Neutrophil (primary cell): ENCODE data around the gene CPAMD8.
"Not testable (repeated sequence)": the region's sequence is repeated elsewhere in the genome, so short reads cannot be mapped to it uniquely, and the experiment has no call there.

ENCODE experiments used
- H3K27ac ChIP-seq: fragments of 200-600 bp; sonication (generic); 2 replicates; pipeline ENCODE4 v1.5.1; 2016; ENCODE audit warnings: mild to moderate bottlenecking, moderate library complexity
- H3K27me3 ChIP-seq: fragments of 200-600 bp; sonication (generic); 2 replicates; pipeline ENCODE4 v1.6.0; 2016; ENCODE audit warnings: mild to moderate bottlenecking
- H3K36me3 ChIP-seq: fragments of 200-600 bp; sonication (generic); 2 replicates; pipeline ENCODE4 v1.5.1; 2017
- H3K4me1 ChIP-seq, 2 experiments: fragments of 200-600 bp in 1 of 2; sonication (generic) in 1 of 2; 1 replicate in 1 of 2; 2 replicates in 1 of 2; pipeline versions ENCODE4 v1.5.1 to v1.6.1; 2013 to 2016; ENCODE audit warnings: low read depth in 1 of 2, low read length in 1 of 2, mild to moderate bottlenecking in 1 of 2, moderate library complexity in 1 of 2; ENCODE audit not compliant: control insufficient read depth in 1 of 2, insufficient read depth in 1 of 2
- H3K4me3 ChIP-seq, 2 experiments: fragments of 200-600 bp in 1 of 2; sonication (generic) in 1 of 2; 1 replicate in 1 of 2; 2 replicates in 1 of 2; pipeline ENCODE4 v1.5.1; 2013 to 2016; ENCODE audit warnings: low read depth in 1 of 2, low read length in 1 of 2, mild to moderate bottlenecking in 1 of 2, moderate library complexity in 1 of 2
- H3K9me3 ChIP-seq: fragments of 200-600 bp; sonication (generic); 2 replicates; pipeline ENCODE4 v1.5.1; 2016
- CTCF ChIP-seq: fragments of 200-600 bp; sonication (generic); IDR thresholded peaks from 2 replicates; pipeline ENCODE4 v1.5.1; 2016; ENCODE audit warnings: antibody characterized with exemption

The CPAMD8 gene

GRCh38 chr19:16875584-16876555, 150.7 kb downstream of the CPAMD8 start:
- peaks cover 78% of the 10 kb centered on the region for H3K36me3 ChIP-seq
- H3K4me3 ChIP-seq = no peak overlapping the region
- peaks cover 3% of the 10 kb centered on the region for H3K9me3 ChIP-seq
- H3K4me1 ChIP-seq = no peaks in the 10 kb centered on the region
- no peaks in the 10 kb centered on the region for H3K27me3 ChIP-seq
- H3K27ac ChIP-seq = no peak overlapping the region
- no peak for TF ChIP-seq CTCF

- not testable (repeated sequence) for H3K27ac ChIP-seq, H3K4me1 ChIP-seq, H3K4me3 ChIP-seq, H3K27me3 ChIP-seq, H3K9me3 ChIP-seq
- peaks cover 84% of the 10 kb centered on the region for H3K36me3 ChIP-seq
These were observed 151.7 kb downstream of the CPAMD8 start for GRCh38 chr19:16874978-16875299.

GRCh38 chr19:16874250-16874977, 152.2 kb downstream of the CPAMD8 start:
- Histone ChIP-seq H3K9me3 (no peaks in the 10 kb centered on the region), H3K4me3 (no peak overlapping the region), H3K36me3 (peaks cover 84% of the 10 kb centered on the region), H3K27ac (no peak overlapping the region), H3K4me1 (no peaks in the 10 kb centered on the region), H3K27me3 (no peaks in the 10 kb centered on the region)
- no peak for TF ChIP-seq CTCF

DNA sequence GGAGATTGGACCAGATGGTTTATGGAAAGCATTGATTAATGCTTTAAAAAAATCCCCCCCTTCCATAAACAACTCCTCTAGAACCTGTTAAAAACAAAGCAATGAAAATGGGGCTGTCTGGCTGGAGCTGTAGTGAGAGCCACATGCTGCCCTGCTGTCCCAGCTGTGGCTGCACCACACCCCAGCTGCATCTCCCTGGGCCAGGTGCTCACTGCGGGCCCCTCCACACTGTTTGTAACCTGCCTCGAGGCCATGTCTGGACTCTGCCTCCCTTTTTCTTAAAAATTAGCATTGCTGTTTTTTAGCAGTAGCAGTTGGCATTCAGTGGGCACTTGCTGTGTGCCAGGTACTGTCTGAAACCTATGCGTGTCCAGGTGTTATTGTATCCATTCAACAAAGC, 153.0 kb downstream of the CPAMD8 start:
- H3K36me3 ChIP-seq = peaks cover 84% of the 10 kb centered on the region
- H3K9me3 ChIP-seq = no peaks in the 10 kb centered on the region
- H3K27ac ChIP-seq = no peak overlapping the region
- no peak for TF ChIP-seq CTCF
- no peaks in the 10 kb centered on the region for H3K4me1 ChIP-seq
- no peak overlapping the region for H3K4me3 ChIP-seq
- H3K27me3 ChIP-seq = no peaks in the 10 kb centered on the region

- peaks cover 84% of the 10 kb centered on the region for H3K36me3 ChIP-seq
These were observed 153.9 kb downstream of the CPAMD8 start for GRCh38 chr19:16872728-16873127.

More at GRCh38 chr19:16872728-16873127, 153.9 kb downstream of the CPAMD8 start:
- TF ChIP-seq CTCF = no peak
- Histone ChIP-seq H3K27ac (no peak overlapping the region), H3K27me3 (no peaks in the 10 kb centered on the region), H3K4me3 (no peak overlapping the region), H3K9me3 (no peaks in the 10 kb centered on the region), H3K4me1 (no peaks in the 10 kb centered on the region)
